ENCODE measurements around the gene NAT16. TPM values are rescaled to one million over a fixed set of nuclear protein-coding genes. Genes with fewer than 3 reads are reported as not detected.

NAT16 gene
- total and polyA plus RNA-seq, 4 donors = 0.01 TPM; not detected in 3

GRCh38 chr7:101169838-101170551, 10.1 kb downstream of the NAT16 start:
- Histone ChIP-seq H3K4me1 (ENCODE audit: control insufficient read depth in 5 of 5, insufficient read depth in 5 of 5, low read length in 5 of 5) (peaks cover 0 to 26% (median 4%) of the 10 kb centered on the region in 5 donors), H3K27ac (ENCODE audit: low read depth in 1 of 2, low read length in 1 of 2) (no peak overlapping the region), H3K9me3 (ENCODE audit: control insufficient read depth in 4 of 4, insufficient read depth in 3 of 4, low read length in 3 of 4) (peaks cover 0 to 18% (median 0%) of the 10 kb centered on the region in 4 donors), H3K36me3 (ENCODE audit: control insufficient read depth in 4 of 4, insufficient read depth in 4 of 4, low read length in 4 of 4) (no peaks in the 10 kb centered on the region), H3K27me3 (ENCODE audit: control insufficient read depth in 3 of 3, insufficient read depth in 3 of 3, low read length in 2 of 3) (peaks cover 16 to 90% (median 82%) of the 10 kb centered on the region in 3 donors), H3K9ac (ENCODE audit: insufficient read depth in 1 of 2, low read length in 2 of 2) (no peak overlapping the region), H3K4me3 (no peak overlapping the region)
- WGBS, 2 donors = 2 to 3% methylated on average over 29 to 33 of the region's 33 CpGs
- no peak for ATAC-seq (ENCODE audit: insufficient read depth, low FRiP score)
- peak in 2 of 3 donors; percentile 49 to 72 for DNase-seq
- peak; percentile 52 for TF ChIP-seq CTCF (IDR thresholded peaks at IDR 0.05; ENCODE audit: control extremely low read depth, extremely low read depth)

- no peak overlapping the region for H3K9ac ChIP-seq (ENCODE audit: insufficient read depth in 1 of 2, low read length in 2 of 2)
- DNase-seq (no peak), ATAC-seq (ENCODE audit: insufficient read depth, low FRiP score) (no peak)
- no peak for TF ChIP-seq CTCF (IDR thresholded peaks at IDR 0.05; ENCODE audit: control extremely low read depth, extremely low read depth)
- H3K4me3 ChIP-seq = no peak overlapping the region
- no peaks in the 10 kb centered on the region for H3K36me3 ChIP-seq (ENCODE audit: control insufficient read depth in 4 of 4, insufficient read depth in 4 of 4, low read length in 4 of 4)
- H3K27me3 ChIP-seq (ENCODE audit: control insufficient read depth in 3 of 3, insufficient read depth in 3 of 3, low read length in 2 of 3) = peaks cover 18 to 89% (median 81%) of the 10 kb centered on the region in 3 donors
- H3K27ac ChIP-seq (ENCODE audit: low read depth in 1 of 2, low read length in 1 of 2) = no peak overlapping the region
- WGBS, 2 donors = 3 to 6% methylated on average over 18 of the region's 18 CpGs
- peaks cover 0 to 30% (median 6%) of the 10 kb centered on the region in 5 donors for H3K4me1 ChIP-seq (ENCODE audit: control insufficient read depth in 5 of 5, insufficient read depth in 5 of 5, low read length in 5 of 5)
- H3K9me3 ChIP-seq (ENCODE audit: control insufficient read depth in 4 of 4, insufficient read depth in 3 of 4, low read length in 3 of 4) = peaks cover 0 to 15% (median 0%) of the 10 kb centered on the region in 4 donors
These were observed 10.8 kb downstream of the NAT16 start for GRCh38 chr7:101169110-101169837.

- H3K27me3 ChIP-seq (ENCODE audit: control insufficient read depth in 3 of 3, insufficient read depth in 3 of 3, low read length in 2 of 3) = peaks cover 19 to 84% (median 73%) of the 10 kb centered on the region in 3 donors
- no peak overlapping the region for H3K27ac ChIP-seq (ENCODE audit: low read depth in 1 of 2, low read length in 1 of 2)
- H3K4me1 ChIP-seq (ENCODE audit: control insufficient read depth in 5 of 5, insufficient read depth in 5 of 5, low read length in 5 of 5) = peaks cover 0 to 36% (median 7%) of the 10 kb centered on the region in 5 donors
- H3K9ac ChIP-seq (ENCODE audit: insufficient read depth in 1 of 2, low read length in 2 of 2) = no peak overlapping the region
- no peak overlapping the region for H3K4me3 ChIP-seq
- H3K36me3 ChIP-seq (ENCODE audit: control insufficient read depth in 4 of 4, insufficient read depth in 4 of 4, low read length in 4 of 4) = no peaks in the 10 kb centered on the region
- ATAC-seq (ENCODE audit: insufficient read depth, low FRiP score) (no peak), DNase-seq (no peak)
- peaks cover 0 to 11% (median 0%) of the 10 kb centered on the region in 4 donors for H3K9me3 ChIP-seq (ENCODE audit: control insufficient read depth in 4 of 4, insufficient read depth in 3 of 4, low read length in 3 of 4)
- no peak for TF ChIP-seq CTCF (IDR thresholded peaks at IDR 0.05; ENCODE audit: control extremely low read depth, extremely low read depth)
- WGBS, 2 donors = 4 to 8% methylated on average over 5 to 6 of the region's 6 CpGs
These were observed 11.6 kb downstream of the NAT16 start for GRCh38 chr7:101168412-101169049.
